ENCODE data around the gene KCNJ5. TPM values are rescaled to one million over a fixed set of nuclear protein-coding genes. Genes with fewer than 3 reads are reported as not detected.

The KCNJ5 gene
- total RNA-seq, 2 donors from 2014 or later = not detected

- ATAC-seq = no peak
- no peaks in the 10 kb centered on the region for H3K36me3 Mint-ChIP-seq
- no peak for DNase-seq (ENCODE audit: low spot score)
- H3K27ac Mint-ChIP-seq = no peak overlapping the region
- peaks cover 0 to 12% of the 10 kb centered on the region in 2 donors for H3K27me3 Mint-ChIP-seq
- no peaks in the 10 kb centered on the region for H3K9me3 Mint-ChIP-seq
- no peak overlapping the region for H3K4me3 Mint-ChIP-seq
- no peaks in the 10 kb centered on the region for H3K4me1 Mint-ChIP-seq (ENCODE audit: low read depth in 2 of 2)
Measured at GRCh38 chr11:128941110-128941509, 50.0 kb downstream of the KCNJ5 start.

- H3K27ac Mint-ChIP-seq = no peak overlapping the region
- H3K9me3 Mint-ChIP-seq = no peaks in the 10 kb centered on the region
- no peak overlapping the region for H3K4me3 Mint-ChIP-seq
- ATAC-seq (no peak), DNase-seq (ENCODE audit: low spot score) (no peak)
- no peaks in the 10 kb centered on the region for H3K4me1 Mint-ChIP-seq (ENCODE audit: low read depth in 2 of 2)
- H3K36me3 Mint-ChIP-seq = no peaks in the 10 kb centered on the region
- H3K27me3 Mint-ChIP-seq = peaks cover 0 to 12% of the 10 kb centered on the region in 2 donors
Measured at GRCh38 chr11:128941573-128942271, 50.6 kb downstream of the KCNJ5 start.

DNA sequence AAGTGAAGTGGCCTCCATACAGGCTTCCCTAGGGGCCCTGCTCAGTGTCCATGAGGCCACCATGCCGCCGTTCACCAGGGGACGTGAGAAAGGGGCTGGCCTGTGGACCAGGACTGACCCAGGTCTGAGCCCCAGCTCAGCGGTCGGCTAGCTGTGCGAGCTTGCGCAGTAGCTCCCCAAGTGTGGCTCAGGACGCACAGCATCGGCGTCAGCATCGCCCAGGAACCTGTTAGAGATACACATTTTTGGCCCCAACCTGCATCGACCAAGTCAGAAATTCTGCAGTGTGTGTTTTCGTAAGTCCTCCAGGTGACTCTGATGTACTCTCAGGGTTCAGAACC lies 51.1 kb downstream of the KCNJ5 start:
- ATAC-seq = no peak
- Mint-ChIP-seq H3K9me3 (no peaks in the 10 kb centered on the region), H3K27ac (no peak overlapping the region), H3K4me3 (no peak overlapping the region), H3K27me3 (peaks cover 0 to 12% of the 10 kb centered on the region in 2 donors), H3K36me3 (no peaks in the 10 kb centered on the region), H3K4me1 (ENCODE audit: low read depth in 2 of 2) (no peaks in the 10 kb centered on the region)
- no peak for DNase-seq (ENCODE audit: low spot score)

DNA sequence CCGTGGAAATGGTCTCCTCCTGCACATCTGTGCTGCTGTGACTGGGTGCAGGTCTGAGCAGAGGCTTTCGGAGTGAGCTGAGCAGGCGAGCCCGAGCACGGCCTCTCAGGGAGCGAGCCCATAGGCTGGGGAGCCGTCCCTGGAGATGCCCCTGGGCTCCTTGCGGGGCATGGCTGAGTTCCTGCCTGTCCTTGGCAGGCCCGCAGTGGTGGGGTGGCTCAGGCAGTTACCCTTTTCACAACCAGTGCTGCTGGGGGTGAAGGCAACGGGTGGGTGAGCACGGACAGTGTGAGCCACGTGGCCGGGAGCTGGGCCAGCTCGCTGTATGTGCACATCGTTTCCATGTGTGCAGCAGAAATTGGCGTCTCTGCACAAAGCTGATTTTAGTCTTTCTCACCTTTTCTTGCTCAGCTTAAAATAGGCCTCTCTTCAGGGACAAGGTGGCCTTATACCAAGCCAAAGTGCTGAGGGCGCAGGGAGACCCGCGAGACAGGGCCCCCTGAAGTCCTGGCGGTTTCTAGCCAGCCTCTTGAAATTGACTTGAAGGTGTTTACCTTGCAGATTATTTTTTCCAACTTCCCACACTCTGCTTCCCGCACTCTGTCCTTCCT lies 51.8 kb downstream of the KCNJ5 start, which contains the start of gene TP53AIP1:
Gene TP53AIP1 (minus strand): TSS at position 55 of the 611 bp plus-strand sequence. CDS start 5,053 bp downstream, outside the sequence.
- Mint-ChIP-seq H3K4me1 (ENCODE audit: low read depth in 2 of 2) (no peaks in the 10 kb centered on the region), H3K4me3 (no peak within 1 kb of the TSS), H3K36me3 (no peaks in the 10 kb centered on the region), H3K9me3 (no peaks in the 10 kb centered on the region), H3K27ac (no peak within 1 kb of the TSS), H3K27me3 (peaks cover 5 to 11% of the 10 kb centered on the region in 2 donors)
- DNase-seq (ENCODE audit: low spot score) = no peak
- ATAC-seq = peak; percentile 3 to 9

GRCh38 chr11:128943428-128943976 lies 52.3 kb downstream of the KCNJ5 start:
- H3K4me3 Mint-ChIP-seq = no peak overlapping the region
- DNase-seq (ENCODE audit: low spot score) (no peak), ATAC-seq (no peak)
- no peaks in the 10 kb centered on the region for H3K9me3 Mint-ChIP-seq
- H3K27me3 Mint-ChIP-seq = peaks cover 11% of the 10 kb centered on the region in 2 donors
- no peaks in the 10 kb centered on the region for H3K36me3 Mint-ChIP-seq
- no peak overlapping the region for H3K27ac Mint-ChIP-seq
- H3K4me1 Mint-ChIP-seq (ENCODE audit: low read depth in 2 of 2) = no peaks in the 10 kb centered on the region

- Mint-ChIP-seq H3K4me1 (ENCODE audit: low read depth in 2 of 2) (no peaks in the 10 kb centered on the region), H3K27ac (no peak overlapping the region)
- no peak for ATAC-seq
Measured at GRCh38 chr11:128946648-128947047, 55.5 kb downstream of the KCNJ5 start.

GRCh38 chr11:128947773-128948172 lies 56.6 kb downstream of the KCNJ5 start:
- Mint-ChIP-seq H3K36me3 (no peaks in the 10 kb centered on the region), H3K4me3 (no peak overlapping the region), H3K4me1 (ENCODE audit: low read depth in 2 of 2) (no peaks in the 10 kb centered on the region), H3K27me3 (peaks cover 18 to 21% of the 10 kb centered on the region in 2 donors), H3K27ac (no peak overlapping the region), H3K9me3 (no peaks in the 10 kb centered on the region)
- no peak for ATAC-seq
- DNase-seq (ENCODE audit: low spot score) = no peak

More at GRCh38 chr11:128946648-128947047, 55.5 kb downstream of the KCNJ5 start:
- DNase-seq (ENCODE audit: low spot score) = no peak
- no peaks in the 10 kb centered on the region for H3K36me3 Mint-ChIP-seq
- H3K9me3 Mint-ChIP-seq = no peaks in the 10 kb centered on the region
- peaks cover 17 to 18% of the 10 kb centered on the region in 2 donors for H3K27me3 Mint-ChIP-seq
- H3K4me3 Mint-ChIP-seq = no peak overlapping the region

- Mint-ChIP-seq H3K4me1 (ENCODE audit: low read depth in 2 of 2) (no peaks in the 10 kb centered on the region), H3K27me3 (peaks cover 21 to 29% of the 10 kb centered on the region in 2 donors), H3K4me3 (no peak overlapping the region), H3K27ac (no peak overlapping the region), H3K36me3 (no peaks in the 10 kb centered on the region), H3K9me3 (no peaks in the 10 kb centered on the region)
- DNase-seq (ENCODE audit: low spot score) = no peak
- no peak for ATAC-seq
Measured at GRCh38 chr11:128948583-128948982, 57.4 kb downstream of the KCNJ5 start.

DNA sequence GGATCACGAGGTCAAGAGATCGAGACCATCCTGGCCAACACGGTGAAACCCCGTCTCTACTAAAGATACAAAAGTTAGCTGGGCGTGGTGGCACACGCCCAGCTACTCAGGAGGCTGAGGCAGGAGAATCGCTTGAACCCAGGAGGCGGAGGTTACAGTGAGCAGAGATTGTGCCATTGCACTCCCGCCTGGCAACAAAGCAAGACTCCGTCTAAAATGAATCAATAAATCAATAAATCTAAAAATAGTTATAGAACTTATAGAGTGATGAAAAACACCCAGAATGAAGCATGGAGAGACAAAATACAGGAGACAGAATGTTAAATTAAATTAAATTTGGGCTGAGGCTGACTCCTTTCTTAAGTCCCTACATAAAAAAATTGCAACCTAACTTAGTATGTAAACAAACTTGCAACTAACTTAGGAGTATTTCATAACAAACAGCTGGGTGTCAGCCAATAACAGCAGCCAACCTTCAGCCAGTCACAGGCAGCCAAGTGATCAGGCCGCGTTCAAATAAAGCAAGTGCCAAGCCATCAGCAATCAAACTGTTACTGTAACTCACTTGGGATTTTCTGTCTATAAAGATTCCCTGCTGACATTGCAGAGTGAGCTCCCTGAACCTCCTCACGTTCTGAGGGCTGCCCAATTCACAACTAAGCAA lies 58.8 kb downstream of the KCNJ5 start:
- Mint-ChIP-seq H3K27ac (no peak overlapping the region), H3K36me3 (no peaks in the 10 kb centered on the region)
- no peak for ATAC-seq

DNA sequence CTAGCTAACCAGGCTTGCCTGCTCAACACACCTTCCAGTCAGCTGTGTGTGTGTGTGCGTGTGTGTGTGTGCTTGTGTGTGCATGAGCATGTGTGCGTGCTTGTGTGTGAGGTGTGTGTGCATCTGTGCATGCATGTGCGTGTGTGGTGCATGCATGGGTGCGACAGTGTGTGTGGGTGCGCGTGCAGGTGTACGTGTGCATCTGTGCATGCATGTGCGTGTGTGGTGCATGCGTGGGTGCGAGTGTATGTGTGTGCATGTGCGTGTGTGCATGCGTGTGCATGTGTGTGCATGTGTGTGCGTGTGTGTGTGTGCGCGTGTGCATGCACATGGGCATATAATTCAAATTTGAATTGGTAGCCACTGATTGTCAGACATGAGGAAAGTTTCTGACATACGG lies 62.0 kb downstream of the KCNJ5 start:
- no peaks in the 10 kb centered on the region for H3K36me3 Mint-ChIP-seq
- ATAC-seq = no peak
- no peaks in the 10 kb centered on the region for H3K9me3 Mint-ChIP-seq
- H3K27me3 Mint-ChIP-seq = peaks cover 32 to 46% of the 10 kb centered on the region in 2 donors
- DNase-seq (ENCODE audit: low spot score) = no peak
- H3K4me3 Mint-ChIP-seq = no peak overlapping the region
- H3K4me1 Mint-ChIP-seq (ENCODE audit: low read depth in 2 of 2) = peaks cover 3 to 6% of the 10 kb centered on the region in 2 donors
- no peak overlapping the region for H3K27ac Mint-ChIP-seq

More for the DNA sequence above, 58.8 kb downstream of the KCNJ5 start:
- no peak for DNase-seq (ENCODE audit: low spot score)
- Mint-ChIP-seq H3K9me3 (no peaks in the 10 kb centered on the region), H3K27me3 (peaks cover 26 to 42% of the 10 kb centered on the region in 2 donors), H3K4me3 (no peak overlapping the region), H3K4me1 (ENCODE audit: low read depth in 2 of 2) (no peaks in the 10 kb centered on the region)

DNA sequence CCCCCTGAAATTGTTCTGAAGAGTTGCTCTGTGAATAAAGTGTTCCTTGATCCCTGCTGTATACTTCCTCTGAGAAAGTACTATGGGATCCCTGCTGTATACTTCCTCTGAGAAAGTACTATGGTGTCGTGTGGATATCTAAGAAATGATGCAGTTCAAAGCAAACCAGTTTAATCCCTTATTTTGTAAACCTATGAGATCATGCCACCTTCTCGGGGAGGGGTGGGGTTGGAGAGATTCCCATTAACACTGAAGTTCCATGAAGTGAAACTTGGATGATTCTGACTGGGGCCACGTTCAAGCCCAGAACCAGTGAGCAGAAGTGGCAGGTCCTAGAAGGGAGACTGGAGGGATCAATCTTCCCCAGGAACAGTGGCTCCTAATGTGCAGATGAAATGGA lies 64.5 kb downstream of the KCNJ5 start:
- Mint-ChIP-seq H3K4me3 (no peak overlapping the region), H3K36me3 (no peaks in the 10 kb centered on the region), H3K27me3 (peaks cover 27 to 45% of the 10 kb centered on the region in 2 donors), H3K4me1 (ENCODE audit: low read depth in 2 of 2) (peaks cover 3 to 6% of the 10 kb centered on the region in 2 donors), H3K9me3 (no peaks in the 10 kb centered on the region), H3K27ac (no peak overlapping the region)
- DNase-seq (ENCODE audit: low spot score) (no peak), ATAC-seq (no peak)

- Mint-ChIP-seq H3K27me3 (peaks cover 25 to 45% of the 10 kb centered on the region in 2 donors), H3K9me3 (no peaks in the 10 kb centered on the region), H3K4me3 (no peak overlapping the region), H3K36me3 (no peaks in the 10 kb centered on the region), H3K27ac (no peak overlapping the region), H3K4me1 (ENCODE audit: low read depth in 2 of 2) (peaks cover 3 to 6% of the 10 kb centered on the region in 2 donors)
- ATAC-seq (no peak), DNase-seq (ENCODE audit: low spot score) (no peak)
Measured at GRCh38 chr11:128956401-128957201, 65.4 kb downstream of the KCNJ5 start.

DNA sequence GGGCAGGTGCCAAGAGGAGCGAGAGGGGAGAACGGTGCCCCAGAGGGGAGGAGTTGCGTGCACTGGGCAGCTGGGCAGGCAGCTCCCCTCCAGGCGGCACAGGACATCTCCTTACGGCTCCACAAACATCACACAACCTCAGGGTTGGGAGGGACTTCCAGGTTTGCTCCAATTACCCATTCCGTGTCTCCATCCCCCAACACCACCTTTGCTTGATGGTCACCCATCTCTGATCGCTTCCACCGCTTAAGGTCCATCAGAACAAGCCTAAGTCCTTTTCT lies 66.0 kb downstream of the KCNJ5 start:
- Mint-ChIP-seq H3K4me3 (no peak overlapping the region), H3K9me3 (no peaks in the 10 kb centered on the region), H3K36me3 (no peaks in the 10 kb centered on the region), H3K27ac (no peak overlapping the region), H3K4me1 (ENCODE audit: low read depth in 2 of 2) (peaks cover 3 to 6% of the 10 kb centered on the region in 2 donors), H3K27me3 (peaks cover 25 to 45% of the 10 kb centered on the region in 2 donors)
- ATAC-seq (no peak), DNase-seq (ENCODE audit: low spot score) (no peak)
